BE2C (cell line): ENCODE data around the gene NFKBIL1. TPM values are rescaled to one million over a fixed set of nuclear protein-coding genes. Genes with fewer than 3 reads are reported as not detected.
A peak's percentile ranks its signal among the peaks of the same experiment; 100 is the strongest.
"Not testable (repeated sequence)": the region's sequence is repeated elsewhere in the genome, so short reads cannot be mapped to it uniquely, and the experiment has no call there.

Experiments used
- DNase-seq: peaks from one replicate; pipeline ENCODE4 v3.0.0-alpha.2; 2020
- H3K27me3 ChIP-seq: fragments of 250-450 bp; sonication (Bioruptor Pico); 2 replicates; pipeline ENCODE4 v1.5.1; 2020; ENCODE audit warnings: mild to moderate bottlenecking
- H3K36me3 ChIP-seq: fragments of 250-450 bp; sonication (Bioruptor Pico); 2 replicates; pipeline ENCODE4 v1.5.1; 2020; ENCODE audit warnings: mild to moderate bottlenecking
- H3K4me1 ChIP-seq: fragments of 250-450 bp; sonication (Bioruptor Pico); 2 replicates; pipeline ENCODE4 v1.5.1; 2020
- H3K4me3 ChIP-seq: 2 replicates; pipeline ENCODE4 v1.5.1; 2011; ENCODE audit warnings: low read depth, low read length
- H3K9me3 ChIP-seq: fragments of 250-450 bp; sonication (Bioruptor Pico); 2 replicates; pipeline ENCODE4 v1.5.1; 2020
- CTCF ChIP-seq: IDR thresholded peaks from 2 replicates; pipeline ENCODE4 v1.5.1; 2012; ENCODE audit warnings: mild to moderate bottlenecking, low read depth, low read length
- polyA plus RNA-seq: library from polyadenylated mRNA; unstranded; fragments of >200 nt; gene quantifications from one replicate; pipeline ENCODE4 v1.2.1, GENCODE V29; 2012; ENCODE audit warnings: low read depth, missing spikeins; ENCODE audit not compliant: insufficient read length, insufficient read depth

NFKBIL1 gene
- polyA plus RNA-seq = 66.2 TPM

DNA sequence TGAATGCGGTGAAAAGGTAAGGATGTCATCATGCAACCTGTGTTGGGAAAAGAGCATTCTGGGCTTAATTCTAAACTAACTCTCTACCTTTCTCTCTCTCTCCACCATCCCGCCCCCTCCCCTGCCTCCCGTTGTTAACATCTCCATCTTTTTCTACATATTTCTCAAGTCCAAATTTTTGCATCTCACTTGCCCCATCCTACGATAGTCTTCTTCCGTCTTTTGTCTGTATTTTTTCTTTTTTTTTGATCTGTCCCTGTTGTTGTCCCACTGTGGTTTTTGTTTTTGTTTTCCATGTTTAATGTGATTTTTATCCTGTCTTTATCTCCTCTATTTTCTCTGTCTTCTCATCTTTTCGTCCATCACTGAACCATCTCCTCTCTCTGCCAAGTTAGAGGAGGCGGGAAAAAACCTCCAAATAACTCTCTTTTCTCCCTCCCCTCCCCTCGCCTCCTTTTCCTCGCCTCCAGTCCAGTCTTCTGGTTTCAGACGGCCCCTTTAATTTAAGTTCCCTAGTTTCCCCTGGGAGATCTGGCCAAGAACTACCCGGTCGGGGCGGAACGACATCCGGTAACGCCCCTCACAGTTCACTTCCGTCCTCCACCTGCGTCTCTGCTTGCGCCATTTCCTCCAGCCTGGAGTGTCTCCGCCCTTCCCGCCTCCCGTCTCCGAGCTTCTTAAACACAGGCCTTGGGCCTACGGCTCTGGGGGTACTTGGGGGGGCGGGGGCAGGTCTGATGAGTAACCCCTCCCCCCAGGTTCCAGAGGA is at the start of gene NFKBIL1:
Gene NFKBIL1, plus strand, starts transcription at position 651 of the 769 bp plus-strand sequence. Its CDS starts 87 bp downstream, at position 738.
- H3K4me1 ChIP-seq = no peaks in the 10 kb centered on the region
- H3K4me3 ChIP-seq = peak within 1 kb of the TSS; percentile 69
- TF ChIP-seq CTCF = no peak

GRCh38 chr6:31498748-31499147 is 48.7 kb upstream of the NFKBIL1 start:
- no peak for DNase-seq
- H3K36me3 ChIP-seq = no peaks in the 10 kb centered on the region
- H3K4me1 ChIP-seq = no peaks in the 10 kb centered on the region
- peaks cover 78% of the 10 kb centered on the region for H3K27me3 ChIP-seq
- no peak overlapping the region for H3K4me3 ChIP-seq
- no peak for TF ChIP-seq CTCF
- no peaks in the 10 kb centered on the region for H3K9me3 ChIP-seq

More for the DNA sequence above, at the start of gene NFKBIL1:
- DNase-seq = peak; percentile 93
- no peaks in the 10 kb centered on the region for H3K9me3 ChIP-seq
- peaks cover 14% of the 10 kb centered on the region for H3K36me3 ChIP-seq
- H3K27me3 ChIP-seq = no peaks in the 10 kb centered on the region

DNA sequence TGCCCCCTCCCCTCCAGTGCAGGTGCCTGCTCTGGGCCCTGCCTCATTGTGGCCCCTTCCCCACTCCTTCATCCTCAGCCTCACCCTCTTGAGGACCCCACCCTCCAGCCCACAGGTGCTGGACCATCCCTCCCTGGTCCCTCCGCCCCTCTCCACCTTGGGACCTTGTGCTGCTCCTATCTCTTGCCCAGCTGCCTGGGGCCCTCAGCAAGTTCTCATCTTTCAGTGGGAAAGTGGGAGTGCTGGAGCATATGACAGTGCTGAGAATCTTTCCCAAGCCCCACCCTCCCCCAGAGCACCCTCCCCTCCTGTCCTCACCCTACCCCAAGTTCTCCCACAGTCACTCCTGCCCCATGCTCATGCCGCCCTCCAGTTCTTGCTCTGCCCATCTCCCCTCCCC is 47.8 kb upstream of the NFKBIL1 start:
- H3K9me3 ChIP-seq, H3K36me3 ChIP-seq, H3K4me3 ChIP-seq, H3K4me1 ChIP-seq, DNase-seq: not testable (repeated sequence)
- H3K27me3 ChIP-seq = peaks cover 78% of the 10 kb centered on the region

DNA sequence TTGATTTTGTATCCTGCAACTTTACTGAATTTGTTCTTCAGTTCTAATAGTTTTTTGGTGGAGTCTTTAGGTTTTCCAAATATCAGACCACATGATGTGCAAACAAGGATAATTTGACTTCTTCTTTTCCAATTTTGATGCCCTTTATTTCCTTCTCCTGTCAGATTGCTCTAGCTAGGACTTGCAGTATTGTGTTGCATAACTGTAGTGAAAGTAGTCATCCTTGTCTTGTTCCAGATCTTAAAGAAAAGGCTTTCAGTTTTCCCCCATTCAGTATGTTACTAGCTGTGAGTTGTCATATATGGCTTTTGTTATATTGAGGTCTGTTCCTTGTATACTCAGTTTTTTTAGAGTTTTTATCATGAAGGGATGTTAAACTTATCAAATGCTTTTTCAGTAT is 44.8 kb upstream of the NFKBIL1 start:
- no peak for TF ChIP-seq CTCF
- no peak for DNase-seq
- Histone ChIP-seq H3K4me3 (no peak overlapping the region), H3K27me3 (peaks cover 64% of the 10 kb centered on the region), H3K4me1 (no peaks in the 10 kb centered on the region), H3K36me3 (no peaks in the 10 kb centered on the region), H3K9me3 (no peaks in the 10 kb centered on the region)

- not testable (repeated sequence) for H3K9me3 ChIP-seq, DNase-seq, H3K4me1 ChIP-seq, H3K4me3 ChIP-seq, H3K36me3 ChIP-seq
- H3K27me3 ChIP-seq = peaks cover 32% of the 10 kb centered on the region
These were observed 38.4 kb upstream of the NFKBIL1 start for GRCh38 chr6:31509036-31509435.

DNA sequence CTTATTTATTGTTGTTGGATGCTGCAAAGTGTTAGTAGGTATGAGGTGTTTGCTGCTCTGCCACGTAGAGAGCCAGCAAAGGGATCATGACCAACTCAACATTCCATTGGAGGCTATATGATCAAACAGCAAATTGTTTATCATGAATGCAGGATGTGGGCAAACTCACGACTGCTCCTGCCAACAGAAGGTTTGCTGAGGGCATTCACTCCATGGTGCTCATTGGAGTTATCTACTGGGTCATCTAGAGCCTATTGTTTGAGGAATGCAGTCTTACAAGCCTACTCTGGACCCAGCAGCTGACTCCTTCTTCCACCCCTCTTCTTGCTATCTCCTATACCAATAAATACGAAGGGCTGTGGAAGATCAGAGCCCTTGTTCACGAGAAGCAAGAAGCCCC is 37.4 kb upstream of the NFKBIL1 start:
- no peak for DNase-seq
- Histone ChIP-seq H3K27me3 (peaks cover 31% of the 10 kb centered on the region), H3K36me3 (no peaks in the 10 kb centered on the region)

More for the DNA sequence above, 37.4 kb upstream of the NFKBIL1 start:
- no peak for TF ChIP-seq CTCF
- Histone ChIP-seq H3K4me3 (no peak overlapping the region), H3K4me1 (no peaks in the 10 kb centered on the region), H3K9me3 (no peaks in the 10 kb centered on the region)
